Mononuclear cell (primary cell): ENCODE data around the gene RIOK1. TPM values are rescaled to one million over a fixed set of nuclear protein-coding genes. Genes with fewer than 3 reads are reported as not detected.
"Not testable (repeated sequence)": the region's sequence is repeated elsewhere in the genome, so short reads cannot be mapped to it uniquely, and the experiment has no call there.

Experiments used
- H3K27me3 ChIP-seq: 2 replicates; pipeline ENCODE4 v1.6.0; 2011; ENCODE audit warnings: low read length, control low read depth; ENCODE audit not compliant: insufficient read depth
- H3K4me1 ChIP-seq: 2 replicates; pipeline ENCODE4 v1.5.1; 2011; ENCODE audit warnings: mild to moderate bottlenecking, low read length, control low read depth; ENCODE audit not compliant: insufficient read depth
- H3K4me3 ChIP-seq: 2 replicates; pipeline ENCODE4 v1.5.1; 2011; ENCODE audit warnings: mild to moderate bottlenecking, low read length, moderate library complexity
- H3K9me3 ChIP-seq: 2 replicates; pipeline ENCODE4 v1.5.1; 2011; ENCODE audit warnings: low read depth, mild to moderate bottlenecking, control low read depth, low read length
- total RNA-seq: library from RNA; depleted of rRNA; stranded (reverse); fragments of >200 nt; gene quantifications from one replicate; pipeline ENCODE4 v1.2.3, GENCODE V29; 2012

RIOK1 gene
- total RNA-seq, 1 donor = 29.4 TPM

GRCh38 chr6:7445101-7445500 lies 55.5 kb downstream of the RIOK1 start:
- H3K4me3 ChIP-seq = no peak overlapping the region
- H3K4me1 ChIP-seq = peaks cover under 1% of the 10 kb centered on the region
- H3K27me3 ChIP-seq = no peaks in the 10 kb centered on the region
- H3K9me3 ChIP-seq = no peaks in the 10 kb centered on the region

GRCh38 chr6:7445885-7446461 lies 56.4 kb downstream of the RIOK1 start:
- Histone ChIP-seq H3K4me1 (no peaks in the 10 kb centered on the region), H3K27me3 (no peaks in the 10 kb centered on the region), H3K9me3 (no peaks in the 10 kb centered on the region), H3K4me3 (no peak overlapping the region)

- Histone ChIP-seq H3K4me3 (no peak overlapping the region), H3K4me1 (no peaks in the 10 kb centered on the region), H3K27me3 (peaks cover 4% of the 10 kb centered on the region), H3K9me3 (no peaks in the 10 kb centered on the region)
Observed at GRCh38 chr6:7446619-7447325, 57.2 kb downstream of the RIOK1 start.

DNA sequence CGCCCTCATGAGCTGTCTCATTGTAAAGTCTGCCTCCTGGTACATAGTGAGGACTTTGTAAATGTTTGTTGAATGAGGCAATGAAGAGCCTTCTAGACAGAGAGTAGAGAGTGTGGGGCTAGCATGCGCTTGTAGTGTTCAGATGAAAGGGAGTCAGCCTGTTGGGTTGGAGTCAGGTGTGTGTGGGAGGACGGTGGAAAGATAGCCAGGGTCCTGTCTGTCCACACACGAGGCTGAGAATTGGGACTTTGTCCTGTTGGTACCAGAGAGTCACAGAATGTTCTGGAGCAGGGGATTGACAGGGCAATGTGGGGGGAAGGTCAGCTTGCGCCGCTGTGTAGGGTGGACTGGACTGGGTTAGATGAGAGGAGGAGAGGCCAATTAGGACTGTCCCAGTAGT lies 58.6 kb downstream of the RIOK1 start:
- H3K27me3 ChIP-seq = peaks cover 4% of the 10 kb centered on the region
- no peaks in the 10 kb centered on the region for H3K4me1 ChIP-seq
- no peaks in the 10 kb centered on the region for H3K9me3 ChIP-seq
- no peak overlapping the region for H3K4me3 ChIP-seq

DNA sequence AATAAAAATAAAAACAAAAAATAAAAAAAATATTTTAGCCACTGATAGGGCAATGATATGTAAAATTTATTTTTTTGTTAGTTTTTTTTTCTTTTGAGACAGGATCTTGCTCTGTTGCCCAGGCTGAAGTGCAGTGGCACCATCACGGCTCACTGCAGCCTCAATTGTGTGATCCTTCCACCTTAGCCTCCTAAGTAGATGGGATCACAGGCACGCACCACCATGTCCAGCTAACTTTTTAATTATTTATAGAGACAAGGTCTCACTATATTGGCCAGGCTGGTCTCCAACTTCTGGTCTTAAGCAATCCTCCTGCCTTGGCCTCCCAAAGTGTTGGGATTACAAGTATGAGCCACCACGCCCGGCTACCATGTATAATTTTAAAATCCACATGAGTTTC lies 59.4 kb downstream of the RIOK1 start:
- Histone ChIP-seq H3K4me3 (no peak overlapping the region), H3K9me3 (no peaks in the 10 kb centered on the region), H3K4me1 (no peaks in the 10 kb centered on the region), H3K27me3 (peaks cover 4% of the 10 kb centered on the region)

- Histone ChIP-seq H3K27me3 (peaks cover 4% of the 10 kb centered on the region), H3K9me3 (no peaks in the 10 kb centered on the region), H3K4me3 (no peak overlapping the region), H3K4me1 (no peaks in the 10 kb centered on the region)
Observed at GRCh38 chr6:7451326-7451725, 61.7 kb downstream of the RIOK1 start.

DNA sequence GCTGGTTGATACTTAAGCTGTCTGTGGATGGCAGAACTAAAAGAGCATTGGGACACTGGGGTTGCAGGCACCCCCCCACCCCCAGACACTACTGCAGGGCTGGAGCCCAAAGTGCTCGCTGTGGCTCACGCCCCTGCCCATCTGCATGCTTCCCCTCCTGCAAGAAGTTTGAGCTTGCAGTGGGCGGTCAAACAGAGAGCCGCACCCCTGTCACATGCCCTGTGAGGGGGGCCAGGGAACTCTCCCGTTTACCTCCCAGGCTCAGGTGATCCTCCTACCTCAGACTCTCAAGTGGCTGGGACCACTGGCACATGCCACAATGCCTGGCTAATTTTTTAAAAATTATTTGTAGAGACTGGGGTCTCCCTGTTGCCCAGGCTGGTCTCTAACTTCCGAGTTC lies 63.3 kb downstream of the RIOK1 start:
- no peak overlapping the region for H3K4me3 ChIP-seq
- H3K9me3 ChIP-seq = no peaks in the 10 kb centered on the region
- peaks cover 4% of the 10 kb centered on the region for H3K27me3 ChIP-seq
- H3K4me1 ChIP-seq = no peaks in the 10 kb centered on the region

- no peaks in the 10 kb centered on the region for H3K9me3 ChIP-seq
- H3K4me3 ChIP-seq = no peak overlapping the region
- no peaks in the 10 kb centered on the region for H3K4me1 ChIP-seq
- H3K27me3 ChIP-seq = peaks cover 4% of the 10 kb centered on the region
Observed at GRCh38 chr6:7454696-7455358, 65.2 kb downstream of the RIOK1 start.

DNA sequence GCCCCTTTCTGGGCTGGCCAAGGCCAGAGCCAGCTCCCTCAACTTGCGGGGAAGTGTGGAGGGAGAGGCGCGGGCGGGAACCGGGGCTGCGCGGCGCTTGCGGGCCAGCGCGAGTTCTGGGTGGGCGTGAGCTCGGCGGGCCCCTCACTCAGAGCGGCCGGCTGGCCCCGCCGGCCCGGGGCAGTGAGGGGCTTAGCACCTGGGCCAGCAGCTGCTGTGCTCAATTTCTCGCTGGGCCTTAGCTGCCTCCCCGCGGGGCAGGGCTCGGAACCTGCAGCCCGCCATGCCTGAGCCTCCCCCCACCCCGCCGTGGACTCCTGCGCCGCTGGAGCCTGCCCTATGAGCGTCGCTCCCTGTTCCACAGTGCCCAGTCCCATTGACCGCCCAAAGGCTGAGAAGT lies 66.7 kb downstream of the RIOK1 start:
- H3K4me3 ChIP-seq, H3K9me3 ChIP-seq, H3K4me1 ChIP-seq, H3K27me3 ChIP-seq: not testable (repeated sequence)

GRCh38 chr6:7461416-7461815 lies 71.8 kb downstream of the RIOK1 start:
- no peaks in the 10 kb centered on the region for H3K9me3 ChIP-seq
- no peaks in the 10 kb centered on the region for H3K27me3 ChIP-seq
- H3K4me1 ChIP-seq = no peaks in the 10 kb centered on the region
- H3K4me3 ChIP-seq = no peak overlapping the region

DNA sequence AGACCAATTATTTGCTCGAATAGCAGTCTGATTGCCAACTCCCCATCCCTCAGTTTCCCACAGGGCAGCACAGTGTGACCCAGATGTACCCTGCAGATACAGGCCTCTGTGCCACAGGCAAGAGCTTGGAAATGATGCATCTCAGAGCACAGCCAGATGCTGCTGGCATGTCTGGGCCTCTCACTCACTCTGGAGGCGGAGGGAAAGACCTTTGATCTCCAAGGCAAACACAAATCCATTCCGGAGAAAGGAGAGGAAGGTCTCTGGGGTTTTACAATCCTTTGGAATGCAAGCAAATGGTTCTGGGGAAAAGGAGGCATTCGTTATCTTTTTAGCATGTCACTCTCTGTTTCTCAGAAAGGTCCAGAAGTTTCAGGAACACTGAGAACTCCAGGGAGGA lies 74.2 kb downstream of the RIOK1 start:
- Histone ChIP-seq H3K4me1 (peaks cover 5% of the 10 kb centered on the region), H3K4me3 (no peak overlapping the region), H3K27me3 (no peaks in the 10 kb centered on the region), H3K9me3 (no peaks in the 10 kb centered on the region)

DNA sequence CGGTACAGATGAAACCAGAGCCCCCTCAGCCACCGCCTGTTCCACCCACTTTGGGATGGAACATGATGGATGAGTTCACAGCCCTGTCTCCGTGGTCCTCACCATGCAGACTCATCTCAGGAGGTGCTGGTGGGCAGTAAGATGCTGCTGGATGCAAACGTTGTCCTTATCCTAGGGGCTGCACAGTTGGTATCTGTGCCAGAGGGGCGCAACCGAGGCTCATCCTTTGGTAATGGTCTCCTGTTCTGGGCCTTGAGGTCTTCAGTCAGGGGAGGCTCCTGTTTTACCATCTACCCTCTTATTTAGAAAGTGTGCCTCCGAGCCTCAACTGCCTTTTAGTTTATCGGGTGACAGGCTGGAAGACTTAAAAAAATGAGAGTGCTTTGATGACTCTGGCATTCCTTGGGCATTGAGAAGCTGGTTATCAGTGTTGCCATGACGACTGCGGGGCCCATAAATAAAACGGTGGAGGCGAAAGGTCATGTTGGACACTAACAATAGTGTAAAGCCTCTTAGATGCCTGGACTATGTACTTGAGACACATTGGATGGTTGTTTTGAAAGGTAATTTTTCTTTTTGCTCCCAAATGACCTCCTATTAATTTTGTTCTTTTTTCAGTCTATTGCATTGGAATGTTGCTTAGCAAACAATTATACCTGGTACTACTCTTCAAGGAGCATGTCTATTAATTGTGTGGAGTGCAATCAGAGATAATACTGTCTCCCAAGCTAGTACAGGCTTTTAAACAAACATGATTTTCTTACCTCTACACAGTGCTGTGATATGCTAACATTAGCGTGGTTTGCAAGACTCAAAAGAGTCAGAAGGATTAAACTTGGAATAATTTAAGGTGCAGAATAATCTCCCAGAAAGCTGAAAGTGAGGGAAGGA lies 77.6 kb downstream of the RIOK1 start:
- Histone ChIP-seq H3K4me1 (peaks cover 7% of the 10 kb centered on the region), H3K9me3 (no peaks in the 10 kb centered on the region), H3K27me3 (no peaks in the 10 kb centered on the region), H3K4me3 (no peak overlapping the region)
